ENCODE data around the gene BSPH1.
"Not testable (repeated sequence)": the region's sequence is repeated elsewhere in the genome, so short reads cannot be mapped to it uniquely, and the experiment has no call there.

The BSPH1 gene

GRCh38 chr19:47992070-47992469 is at the start of gene BSPH1:
BSPH1 (minus strand) TSS chr19:47992170; CDS start chr19:47992081, 89 bp downstream.
- DNase-seq (ENCODE audit: low read depth) = no peak

- DNase-seq (ENCODE audit: low read depth) = no peak
Observed at GRCh38 chr19:48036765-48037164, 44.8 kb upstream of the BSPH1 start.

- DNase-seq (ENCODE audit: low read depth) = no peak
Observed at GRCh38 chr19:48033604-48034003, 41.6 kb upstream of the BSPH1 start.

GRCh38 chr19:48030073-48030472 is 38.1 kb upstream of the BSPH1 start:
- no peak for DNase-seq (ENCODE audit: low read depth)

- no peak for DNase-seq (ENCODE audit: low read depth)
Observed at GRCh38 chr19:48029431-48029830, 37.5 kb upstream of the BSPH1 start.

- DNase-seq (ENCODE audit: low read depth) = no peak
Observed at GRCh38 chr19:48025480-48025879, 33.5 kb upstream of the BSPH1 start.

- no peak for DNase-seq (ENCODE audit: low read depth)
Observed at GRCh38 chr19:48023518-48023917, 31.5 kb upstream of the BSPH1 start.

GRCh38 chr19:48023011-48023410 is 31.0 kb upstream of the BSPH1 start:
- DNase-seq (ENCODE audit: low read depth) = no peak

GRCh38 chr19:48020686-48021085 is 28.7 kb upstream of the BSPH1 start:
- DNase-seq (ENCODE audit: low read depth) = no peak

- DNase-seq (ENCODE audit: low read depth) = no peak
Observed at GRCh38 chr19:48010932-48011758, 19.2 kb upstream of the BSPH1 start.

- no peak for DNase-seq (ENCODE audit: low read depth)
Observed at GRCh38 chr19:48006762-48007161, 14.8 kb upstream of the BSPH1 start.

GRCh38 chr19:48004236-48004635 is 12.3 kb upstream of the BSPH1 start:
- DNase-seq (ENCODE audit: low read depth) = no peak

- no peak for DNase-seq (ENCODE audit: low read depth)
Observed at GRCh38 chr19:48000846-48001245, 8.9 kb upstream of the BSPH1 start.

GRCh38 chr19:47998800-47999199 is 6.8 kb upstream of the BSPH1 start:
- no peak for DNase-seq (ENCODE audit: low read depth)

GRCh38 chr19:47996230-47996727 is 4.3 kb upstream of the BSPH1 start:
- DNase-seq (ENCODE audit: low read depth) = no peak

- DNase-seq (ENCODE audit: low read depth) = no peak
Observed at GRCh38 chr19:47994209-47994802, 2.3 kb upstream of the BSPH1 start, which contains the start of gene ELSPBP1. ELSPBP1 (plus strand) TSS chr19:47994632; CDS start chr19:48008668, 14,036 bp downstream.

- DNase-seq (ENCODE audit: low read depth) = no peak
Observed at GRCh38 chr19:47991191-47991808, 670 bp downstream of the BSPH1 start.

- DNase-seq (ENCODE audit: low read depth) = no peak
Observed at GRCh38 chr19:47973529-47973928, 18.4 kb downstream of the BSPH1 start.

GRCh38 chr19:47955936-47956335 is 36.0 kb downstream of the BSPH1 start:
- not testable (repeated sequence) for DNase-seq (ENCODE audit: low read depth)

- DNase-seq (ENCODE audit: low read depth) = not testable (repeated sequence)
Observed at GRCh38 chr19:47952132-47952531, 39.8 kb downstream of the BSPH1 start.

- not testable (repeated sequence) for DNase-seq (ENCODE audit: low read depth)
Observed at GRCh38 chr19:47949852-47950521, 42.0 kb downstream of the BSPH1 start.

GRCh38 chr19:47928581-47928980 is 63.4 kb downstream of the BSPH1 start:
- not testable (repeated sequence) for DNase-seq (ENCODE audit: low read depth)

Measured in stimulated activated CD8-positive, alpha-beta memory T cell treated with anti-CD3 and anti-CD28 coated beads, Interleukin-12 subunit alpha, Interleukin-12 subunit beta, amount 100 ng/mL, for 1 hour (primary cell).